T47D (cell line): ENCODE data around the gene TRAFD1.

Experiments
- DNase-seq, 2 experiments: peaks; one replicate each; pipeline versions ENCODE4 v3.0.0 to v3.0.0-alpha.2; 2011 to 2012; ENCODE audit warnings: low read depth in 1 of 2, low spot score in 1 of 2
- JUND ChIP-seq: IDR thresholded peaks from 2 replicates; pipeline ENCODE4 v1.6.1; 2012; ENCODE audit warnings: low read depth
- in situ Hi-C: cut with HindIII; loops from 2 replicates; pipeline ENCODE4 v1.10.0; 2016; ENCODE audit warnings: low sequenced_read_pairs, low pct_unique_long_range_greater_than_20kb

The TRAFD1 gene

DNA sequence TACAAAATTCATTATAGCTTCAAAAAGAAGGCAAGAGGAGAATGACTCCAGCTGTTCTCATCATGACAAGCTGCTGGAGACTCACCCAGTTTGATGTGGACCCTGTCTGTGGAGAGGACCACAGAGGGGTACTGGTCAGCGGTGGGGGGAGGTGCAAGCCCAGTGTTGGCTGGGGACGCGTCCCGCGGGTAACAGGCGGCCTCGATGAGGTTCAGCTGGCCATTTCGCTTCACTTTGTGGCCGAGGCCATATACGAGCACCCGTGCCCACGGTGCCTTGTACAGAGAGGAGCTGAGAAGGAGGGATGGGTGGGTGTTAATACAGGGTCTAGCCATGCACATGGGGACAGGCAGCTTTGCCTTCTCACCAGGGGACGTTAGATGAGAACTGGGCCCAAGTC lies 67.1 kb downstream of the TRAFD1 start:
- DNase-seq, result no peak
- TF ChIP-seq JUND, result no peak
- in situ Hi-C loops, result no loop called here

DNA sequence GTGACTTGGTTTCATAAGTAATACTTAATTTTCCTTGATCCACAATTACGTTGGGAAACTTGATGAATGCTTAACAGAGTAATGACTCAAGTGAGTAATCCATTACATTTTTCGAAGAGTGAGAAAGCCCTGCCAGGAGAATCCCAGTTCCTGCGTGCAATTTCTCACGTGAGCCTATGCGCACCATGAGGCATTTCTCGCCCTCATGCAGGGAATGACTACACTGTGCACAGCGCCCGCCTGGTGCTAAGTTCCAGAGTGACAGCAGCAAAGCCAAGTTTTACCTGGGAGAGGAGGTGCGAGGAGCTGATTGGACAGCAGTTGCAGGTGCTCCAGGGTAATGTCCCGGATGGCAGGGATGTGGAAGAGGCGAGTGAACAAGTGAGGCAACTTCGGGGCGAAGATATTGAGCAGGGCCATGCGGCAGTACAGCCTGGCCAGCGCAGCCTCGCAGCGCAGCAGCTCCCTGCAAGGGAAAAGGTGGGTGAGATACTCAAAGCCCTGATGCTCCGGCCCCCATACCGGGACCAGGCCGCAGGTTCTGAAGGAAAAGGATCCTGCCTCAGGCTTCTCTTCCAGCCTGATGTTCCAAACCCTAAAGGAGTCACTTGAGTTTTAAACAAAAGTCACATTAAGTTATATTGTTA lies 69.4 kb downstream of the TRAFD1 start:
- in situ Hi-C loops, result no loop called here
- no peak for TF ChIP-seq JUND
- DNase-seq, result no peak

DNA sequence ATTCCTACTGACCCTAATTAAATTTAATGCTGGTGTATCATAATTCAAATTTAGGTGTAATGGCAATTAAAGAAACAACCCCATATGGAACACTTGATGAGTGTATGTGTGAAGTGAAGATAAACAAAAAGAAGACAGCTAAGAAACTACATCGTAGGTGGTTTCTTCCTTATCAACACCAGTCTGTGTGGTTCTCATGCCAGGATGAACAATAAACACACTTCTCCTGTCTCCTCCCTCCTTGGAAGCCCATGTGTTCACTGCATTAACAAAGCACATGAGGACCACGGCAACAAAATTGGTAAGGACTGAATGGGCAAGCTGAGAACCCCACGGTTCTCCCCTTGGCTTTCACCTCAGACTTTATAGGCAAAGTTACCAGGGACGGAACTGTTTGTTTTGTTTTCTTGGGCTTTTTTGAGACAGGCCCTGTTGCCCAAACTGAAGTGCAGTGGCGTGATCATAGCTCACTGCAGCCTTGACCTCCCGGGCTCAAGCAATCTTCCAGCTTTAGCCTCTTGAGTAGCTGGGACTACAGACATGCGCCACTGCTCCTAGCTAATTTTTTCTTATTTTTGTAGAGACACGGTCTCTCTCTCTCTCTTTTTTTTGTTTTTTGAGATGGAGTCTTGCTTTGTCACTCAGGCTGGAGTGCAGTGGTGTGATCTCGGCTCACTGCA lies 71.0 kb downstream of the TRAFD1 start:
- TF ChIP-seq JUND, result no peak
- no peak for DNase-seq
- in situ Hi-C loops, result no loop called here

DNA sequence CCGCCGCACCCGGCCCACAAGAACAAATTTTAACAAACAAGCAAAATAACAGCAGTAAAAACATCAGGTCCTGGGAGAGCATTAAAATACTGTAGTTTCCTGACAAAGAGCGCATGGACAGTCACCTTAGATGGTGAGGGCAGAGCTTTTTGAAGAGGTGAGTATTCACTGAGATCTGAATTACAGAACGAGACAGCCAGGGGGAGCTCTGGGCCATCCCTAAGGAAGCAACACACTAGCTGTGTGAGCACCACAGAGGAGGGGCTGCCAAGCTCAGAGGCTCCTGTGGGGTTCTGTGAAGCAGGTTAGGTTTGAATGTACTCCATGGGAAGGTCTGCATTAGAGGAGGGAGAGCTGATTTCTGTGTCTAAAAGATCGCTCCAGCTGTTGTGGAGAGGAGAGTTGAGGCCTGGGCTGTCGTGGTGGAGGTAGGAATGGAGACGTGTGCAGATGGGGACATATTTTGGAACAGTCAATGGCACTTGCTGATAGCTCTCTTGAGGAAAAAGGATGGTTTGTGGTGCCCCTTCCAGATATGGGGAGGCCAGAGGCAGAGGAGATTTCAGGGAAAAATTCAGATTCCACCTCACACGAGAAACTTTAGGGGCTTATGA lies 72.9 kb downstream of the TRAFD1 start:
- no peak for TF ChIP-seq JUND
- in situ Hi-C loops, result no loop called here
- DNase-seq, result peak; percentile 81 to 85

DNA sequence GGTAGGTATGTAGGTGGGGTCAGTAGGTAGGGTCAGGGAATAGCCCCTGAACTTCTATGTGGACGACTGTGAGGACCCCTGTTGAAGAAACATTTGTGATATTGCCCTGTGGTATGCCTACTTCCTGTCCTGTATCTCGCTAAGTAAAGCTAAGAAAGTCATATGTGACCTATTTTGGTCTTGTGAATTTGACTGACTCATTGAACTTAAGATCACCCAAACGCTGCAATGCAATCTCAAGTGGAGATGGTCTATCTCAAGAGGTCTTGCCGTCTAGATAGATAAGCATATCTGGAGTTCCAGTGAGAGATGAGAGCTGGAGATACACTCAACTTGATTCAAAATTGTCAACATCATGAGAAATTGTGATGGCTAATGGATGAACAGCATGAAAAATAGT lies 73.8 kb downstream of the TRAFD1 start:
- TF ChIP-seq JUND, result no peak
- in situ Hi-C loops, result no loop called here
- DNase-seq, result no peak
